ENCODE results near the gene FIGN. TPM values are rescaled to one million over a fixed set of nuclear protein-coding genes. Genes with fewer than 3 reads are reported as not detected.

The FIGN gene
- total and polyA plus RNA-seq, 2 experiments from 2014 or later: 0.76 to 2.6 TPM

GRCh38 chr2:163715668-163716067 lies 20.1 kb downstream of the FIGN start:
- no peak for DNase-seq
- Histone ChIP-seq H3K9me3 (ENCODE audit: low read depth) (no peaks in the 10 kb centered on the region), H4K20me1 (ENCODE audit: insufficient read depth) (no peaks in the 10 kb centered on the region), H3K4me3 (no peak overlapping the region), H3K4me1 (ENCODE audit: insufficient read depth) (no peaks in the 10 kb centered on the region), H3K79me2 (ENCODE audit: insufficient read depth) (no peaks in the 10 kb centered on the region), H3K9ac (no peak overlapping the region), H2AFZ (no peak overlapping the region), H3K27me3 (replicated peaks; ENCODE audit: insufficient read depth) (no peaks in the 10 kb centered on the region), H3K27ac (no peak overlapping the region), H3K9me2 (ENCODE audit: insufficient read depth) (no peaks in the 10 kb centered on the region; the same call in 1 of the 2 replicates), H3F3A (ENCODE audit: insufficient read depth) (no peaks in the 10 kb centered on the region), H3K36me3 (ENCODE audit: low read depth) (no peaks in the 10 kb centered on the region), H3K4me2 (ENCODE audit: unreplicated experiment) (no peak overlapping the region)
- WGBS, 2 experiments (ENCODE audit: low coverage in 1 of 2, low lambda C conversion rate in 2 of 2, missing lambda C conversion rate in 2 of 2): 95 to 100% methylated on average over 1 of the region's 1 CpG
- in situ Hi-C loops (cut with MboI): no loop called here
- no peak for TF ChIP-seq EZH2 (IDR thresholded peaks at IDR 0.05; ENCODE audit: insufficient read depth, poor library complexity, severe bottlenecking)
- no peak for TF ChIP-seq EZH2phosphoT487 (IDR thresholded peaks at IDR 0.05; ENCODE audit: insufficient read depth, low read depth)

- Histone ChIP-seq H4K20me1 (ENCODE audit: insufficient read depth) (no peaks in the 10 kb centered on the region), H3K27me3 (replicated peaks; ENCODE audit: insufficient read depth) (no peaks in the 10 kb centered on the region), H3K9me2 (ENCODE audit: insufficient read depth) (no peaks in the 10 kb centered on the region), H3F3A (ENCODE audit: insufficient read depth) (no peaks in the 10 kb centered on the region), H3K4me1 (ENCODE audit: insufficient read depth) (no peaks in the 10 kb centered on the region), H3K27ac (no peak overlapping the region), H3K4me3 (no peak overlapping the region), H3K36me3 (ENCODE audit: low read depth) (no peaks in the 10 kb centered on the region), H3K9me3 (ENCODE audit: low read depth) (no peaks in the 10 kb centered on the region), H2AFZ (no peak overlapping the region), H3K9ac (no peak overlapping the region), H3K4me2 (ENCODE audit: unreplicated experiment) (no peak overlapping the region), H3K79me2 (ENCODE audit: insufficient read depth) (no peaks in the 10 kb centered on the region)
- DNase-seq: no peak
- in situ Hi-C loops (cut with MboI): no loop called here
- TF ChIP-seq EZH2 (IDR thresholded peaks at IDR 0.05; ENCODE audit: insufficient read depth, poor library complexity, severe bottlenecking) (no peak), EZH2phosphoT487 (IDR thresholded peaks at IDR 0.05; ENCODE audit: insufficient read depth, low read depth) (no peak)
- 93 to 95% methylated on average over 8 of the region's 8 CpGs for WGBS, 2 experiments (ENCODE audit: low coverage in 1 of 2, low lambda C conversion rate in 2 of 2, missing lambda C conversion rate in 2 of 2)
These were observed 20.6 kb downstream of the FIGN start for GRCh38 chr2:163715199-163715598.

GRCh38 chr2:163713534-163714311 lies 22.1 kb downstream of the FIGN start:
- no peaks in the 10 kb centered on the region for H3K79me2 ChIP-seq (ENCODE audit: insufficient read depth)
- no peaks in the 10 kb centered on the region for H3K9me2 ChIP-seq (ENCODE audit: insufficient read depth)
- no peak overlapping the region for H3K9ac ChIP-seq
- H3K27me3 ChIP-seq (replicated peaks; ENCODE audit: insufficient read depth): no peaks in the 10 kb centered on the region
- no peak overlapping the region for H2AFZ ChIP-seq
- no peaks in the 10 kb centered on the region for H3K4me1 ChIP-seq (ENCODE audit: insufficient read depth)
- no peaks in the 10 kb centered on the region for H3K36me3 ChIP-seq (ENCODE audit: low read depth)
- no peak overlapping the region for H3K4me3 ChIP-seq
- H4K20me1 ChIP-seq (ENCODE audit: insufficient read depth): no peaks in the 10 kb centered on the region
- WGBS, 2 experiments (ENCODE audit: low coverage in 1 of 2, low lambda C conversion rate in 2 of 2, missing lambda C conversion rate in 2 of 2): 85 to 90% methylated on average over 7 of the region's 7 CpGs
- in situ Hi-C loops (cut with MboI): no loop called here
- H3F3A ChIP-seq (ENCODE audit: insufficient read depth): no peaks in the 10 kb centered on the region
- no peak for DNase-seq
- H3K27ac ChIP-seq: no peak overlapping the region
- no peak overlapping the region for H3K4me2 ChIP-seq (ENCODE audit: unreplicated experiment)
- H3K9me3 ChIP-seq (ENCODE audit: low read depth): no peaks in the 10 kb centered on the region
- TF ChIP-seq EZH2 (IDR thresholded peaks at IDR 0.05; ENCODE audit: insufficient read depth, poor library complexity, severe bottlenecking): no peak
- no peak for TF ChIP-seq EZH2phosphoT487 (IDR thresholded peaks at IDR 0.05; ENCODE audit: insufficient read depth, low read depth)

- H3K36me3 ChIP-seq (ENCODE audit: low read depth): no peaks in the 10 kb centered on the region
- no peak overlapping the region for H3K27ac ChIP-seq
- no peaks in the 10 kb centered on the region for H3K9me2 ChIP-seq (ENCODE audit: insufficient read depth)
- no peak for DNase-seq
- 94 to 95% methylated on average over 5 of the region's 5 CpGs for WGBS, 2 experiments (ENCODE audit: low coverage in 1 of 2, low lambda C conversion rate in 2 of 2, missing lambda C conversion rate in 2 of 2)
- no peaks in the 10 kb centered on the region for H3K4me1 ChIP-seq (ENCODE audit: insufficient read depth)
- no peak overlapping the region for H3K4me2 ChIP-seq (ENCODE audit: unreplicated experiment)
- H3K9ac ChIP-seq: no peak overlapping the region
- no peaks in the 10 kb centered on the region for H3K79me2 ChIP-seq (ENCODE audit: insufficient read depth)
- TF ChIP-seq EZH2phosphoT487 (IDR thresholded peaks at IDR 0.05; ENCODE audit: insufficient read depth, low read depth) (no peak), EZH2 (IDR thresholded peaks at IDR 0.05; ENCODE audit: insufficient read depth, poor library complexity, severe bottlenecking) (no peak)
- in situ Hi-C loops (cut with MboI): no loop called here
- no peaks in the 10 kb centered on the region for H4K20me1 ChIP-seq (ENCODE audit: insufficient read depth)
- no peaks in the 10 kb centered on the region for H3K9me3 ChIP-seq (ENCODE audit: low read depth)
- no peaks in the 10 kb centered on the region for H3F3A ChIP-seq (ENCODE audit: insufficient read depth)
- no peak overlapping the region for H2AFZ ChIP-seq
- H3K27me3 ChIP-seq (replicated peaks; ENCODE audit: insufficient read depth): no peaks in the 10 kb centered on the region
- no peak overlapping the region for H3K4me3 ChIP-seq
These were observed 24.1 kb downstream of the FIGN start for GRCh38 chr2:163711699-163712098.
